ENCODE data around the gene KBTBD12. TPM values are rescaled to one million over a fixed set of nuclear protein-coding genes. Genes with fewer than 3 reads are reported as not detected.

Gene KBTBD12
- polyA plus RNA-seq, 1 of the 3 experiments (the other 2 are of a cell fraction): not detected

- no peak overlapping the region for H3K4me3 ChIP-seq (ENCODE audit: low read depth in 2 of 2, low read length in 1 of 2)
- H3K9ac ChIP-seq: no peak overlapping the region
- 81% methylated on average over 5 of the region's 6 CpGs for WGBS (ENCODE audit: low lambda C conversion rate)
- no peak for DNase-seq
- H4K20me1 ChIP-seq (ENCODE audit: insufficient read depth): no peaks in the 10 kb centered on the region
- no peaks in the 10 kb centered on the region for H3F3A ChIP-seq (replicated peaks; ENCODE audit: insufficient read depth)
- H3K27ac ChIP-seq (ENCODE audit: low read depth in 2 of 2, low read length in 1 of 2): no peak overlapping the region; a peak in 1 of 4 replicates
- POLR2A ChIA-PET: no interaction called here
- H3K9me3 ChIP-seq: no peaks in the 10 kb centered on the region
- no peaks in the 10 kb centered on the region for H3K36me3 ChIP-seq (replicated peaks in 1 of 2; ENCODE audit: control insufficient read depth in 1 of 2, insufficient read depth in 2 of 2, low read length in 1 of 2)
- H3K79me2 ChIP-seq (ENCODE audit: insufficient read depth): no peaks in the 10 kb centered on the region
- H3K9me2 ChIP-seq: no peaks in the 10 kb centered on the region
- no peak overlapping the region for H2AFZ ChIP-seq (ENCODE audit: low read depth)
- no peak overlapping the region for H3K4me2 ChIP-seq
- TF ChIP-seq SMC3 (IDR thresholded peaks at IDR 0.05; ENCODE audit: low read depth, low read length): no peak
- TF ChIP-seq TAF1 (IDR thresholded peaks at IDR 0.05; ENCODE audit: borderline replicate concordance, low read depth, low read length): no peak
- no peak for TF ChIP-seq SIN3A (IDR thresholded peaks at IDR 0.05; ENCODE audit: borderline replicate concordance, low read depth, low read length)
- TF ChIP-seq POLR2AphosphoS5 (IDR thresholded peaks at IDR 0.05; ENCODE audit: low read depth, low read length): no peak
- no peak for TF ChIP-seq GABPA (IDR thresholded peaks at IDR 0.05; ENCODE audit: low read depth)
- no peak for TF ChIP-seq CHD2 (IDR thresholded peaks at IDR 0.05; ENCODE audit: low read length, partially characterized antibody)
- TF ChIP-seq, protein P1, sequence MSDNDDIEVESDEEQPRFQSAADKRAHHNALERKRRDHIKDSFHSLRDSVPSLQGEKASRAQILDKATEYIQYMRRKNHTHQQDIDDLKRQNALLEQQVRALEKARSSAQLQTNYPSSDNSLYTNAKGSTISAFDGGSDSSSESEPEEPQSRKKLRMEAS (IDR thresholded peaks at IDR 0.05; ENCODE audit: low read depth): no peak
- TF ChIP-seq RCOR1 (IDR thresholded peaks at IDR 0.05; ENCODE audit: low read length): no peak
- no peak for TF ChIP-seq NRF1 (IDR thresholded peaks at IDR 0.05; ENCODE audit: low read depth, low read length)
- H3K4me1 ChIP-seq (ENCODE audit: control insufficient read depth in 1 of 2, insufficient read depth in 2 of 2, low read depth in 1 of 2, low read length in 1 of 2): peaks cover 0 to 16% of the 10 kb centered on the region in 2 experiments; a peak in 1 of 4 replicates
- H3K27me3 ChIP-seq (ENCODE audit: insufficient read depth): no peaks in the 10 kb centered on the region
- CTCF ChIA-PET: interaction anchor here (1.1 to 1.4 kb wide), 3 partner anchors 18 to 340 kb away, joined by 3 to 7 read pairs (median 3); no protein-coding TSS in a partner anchor
These were observed 76.6 kb downstream of the KBTBD12 start for GRCh38 chr3:127991681-127992080.

GRCh38 chr3:127992127-127992526 lies 77.1 kb downstream of the KBTBD12 start:
- Histone ChIP-seq H4K20me1 (ENCODE audit: insufficient read depth) (no peaks in the 10 kb centered on the region), H3K9me3 (no peaks in the 10 kb centered on the region), H3K27ac (ENCODE audit: low read depth in 2 of 2, low read length in 1 of 2) (no peak overlapping the region), H3K4me2 (no peak overlapping the region), H3K4me3 (ENCODE audit: low read depth in 2 of 2, low read length in 1 of 2) (no peak overlapping the region), H2AFZ (ENCODE audit: low read depth) (no peak overlapping the region), H3K9me2 (no peaks in the 10 kb centered on the region), H3K27me3 (ENCODE audit: insufficient read depth) (no peaks in the 10 kb centered on the region), H3K36me3 (replicated peaks in 1 of 2; ENCODE audit: control insufficient read depth in 1 of 2, insufficient read depth in 2 of 2, low read length in 1 of 2) (no peaks in the 10 kb centered on the region), H3F3A (replicated peaks; ENCODE audit: insufficient read depth) (no peaks in the 10 kb centered on the region), H3K4me1 (ENCODE audit: control insufficient read depth in 1 of 2, insufficient read depth in 2 of 2, low read depth in 1 of 2, low read length in 1 of 2) (peaks cover 0 to 13% of the 10 kb centered on the region in 2 experiments; a peak in 1 of 4 replicates), H3K9ac (no peak overlapping the region), H3K79me2 (ENCODE audit: insufficient read depth) (no peaks in the 10 kb centered on the region)
- 68% methylated on average over 5 of the region's 5 CpGs for WGBS (ENCODE audit: low lambda C conversion rate)
- TF ChIP-seq JUND (IDR thresholded peaks at IDR 0.05) (no peak), POLR2AphosphoS5 (IDR thresholded peaks at IDR 0.05; ENCODE audit: low read depth, low read length) (no peak), USF2 (IDR thresholded peaks at IDR 0.05; ENCODE audit: borderline replicate concordance, low read depth, low read length) (no peak)
- TF ChIP-seq, protein P1 (IDR thresholded peaks at IDR 0.05; ENCODE audit: low read depth): no peak
- no peak for DNase-seq
- ChIA-PET CTCF (interaction anchor here (1.1 to 1.4 kb wide), 3 partner anchors 18 to 340 kb away, joined by 3 to 7 read pairs (median 3); no protein-coding TSS in a partner anchor), POLR2A (no interaction called here)
